Measurements from ENCODE around the gene ANKH. TPM values are rescaled to one million over a fixed set of nuclear protein-coding genes. Genes with fewer than 3 reads are reported as not detected.

ANKH gene
- polyA plus RNA-seq, 1 experiment: 14.2 TPM

DNA sequence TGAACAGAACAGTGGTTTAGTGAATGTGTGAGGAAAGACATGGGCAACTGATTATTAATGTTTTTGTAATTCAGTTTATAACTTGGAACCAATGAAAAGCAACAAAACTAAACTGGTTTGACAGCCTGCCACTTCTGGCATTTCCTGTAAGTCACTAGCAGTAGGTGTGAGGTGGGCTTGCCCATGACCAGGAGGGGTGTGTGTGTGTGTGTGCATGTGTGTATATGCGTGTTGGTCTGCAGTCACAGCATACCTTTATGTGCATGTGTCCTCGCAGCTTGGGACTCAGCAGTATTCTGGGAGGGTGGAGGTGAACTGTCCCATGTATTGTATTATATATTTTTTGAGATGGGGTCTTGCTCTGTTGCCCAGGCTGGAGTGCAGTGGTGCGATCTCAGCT, 174.7 kb downstream of the ANKH start:
- DNase-seq (ENCODE audit: low read depth, low spot score): no peak
- TF ChIP-seq, protein P1, sequence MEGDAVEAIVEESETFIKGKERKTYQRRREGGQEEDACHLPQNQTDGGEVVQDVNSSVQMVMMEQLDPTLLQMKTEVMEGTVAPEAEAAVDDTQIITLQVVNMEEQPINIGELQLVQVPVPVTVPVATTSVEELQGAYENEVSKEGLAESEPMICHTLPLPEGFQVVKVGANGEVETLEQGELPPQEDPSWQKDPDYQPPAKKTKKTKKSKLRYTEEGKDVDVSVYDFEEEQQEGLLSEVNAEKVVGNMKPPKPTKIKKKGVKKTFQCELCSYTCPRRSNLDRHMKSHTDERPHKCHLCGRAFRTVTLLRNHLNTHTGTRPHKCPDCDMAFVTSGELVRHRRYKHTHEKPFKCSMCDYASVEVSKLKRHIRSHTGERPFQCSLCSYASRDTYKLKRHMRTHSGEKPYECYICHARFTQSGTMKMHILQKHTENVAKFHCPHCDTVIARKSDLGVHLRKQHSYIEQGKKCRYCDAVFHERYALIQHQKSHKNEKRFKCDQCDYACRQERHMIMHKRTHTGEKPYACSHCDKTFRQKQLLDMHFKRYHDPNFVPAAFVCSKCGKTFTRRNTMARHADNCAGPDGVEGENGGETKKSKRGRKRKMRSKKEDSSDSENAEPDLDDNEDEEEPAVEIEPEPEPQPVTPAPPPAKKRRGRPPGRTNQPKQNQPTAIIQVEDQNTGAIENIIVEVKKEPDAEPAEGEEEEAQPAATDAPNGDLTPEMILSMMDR (IDR thresholded peaks at IDR 0.05; ENCODE audit: low read depth, low read length): no peak
- H3K27me3 ChIP-seq (ENCODE audit: control insufficient read depth, insufficient read depth, low read length): no peaks in the 10 kb centered on the region
- POLR2A ChIA-PET: no interaction called here
- no peak overlapping the region for H3K27ac ChIP-seq (ENCODE audit: low read depth, low read length)
- H3K4me3 ChIP-seq (ENCODE audit: low read depth, low read length): no peak overlapping the region
- CTCF ChIA-PET: interaction anchor here (0.8 to 1.4 kb wide), 2 partner anchors 30 to 318 kb away, joined by 3 to 5 read pairs; no protein-coding TSS in a partner anchor
- no peaks in the 10 kb centered on the region for H3K9me3 ChIP-seq (ENCODE audit: control insufficient read depth, insufficient read depth, low read length)

DNA sequence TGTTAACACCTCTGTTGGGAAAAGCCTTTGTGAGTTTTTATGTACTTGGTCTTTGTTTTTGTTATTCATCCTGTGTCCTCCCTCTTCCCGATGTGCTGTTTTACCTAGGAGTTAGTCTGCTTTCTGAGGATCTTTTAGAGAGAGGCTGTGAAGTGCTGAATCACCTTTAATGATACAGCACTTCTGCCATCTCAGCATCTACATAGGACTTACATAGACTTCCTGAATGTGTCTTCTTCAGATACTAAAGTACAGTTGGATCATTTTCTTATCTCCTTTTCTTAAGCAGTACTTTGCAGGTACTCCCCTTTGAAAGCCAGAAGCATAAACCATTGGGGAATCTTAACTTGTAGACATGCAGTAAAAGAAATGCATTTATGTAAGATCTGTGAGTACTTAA, 175.5 kb downstream of the ANKH start:
- CTCF ChIA-PET: interaction anchor here (1.1 to 2.0 kb wide), 3 partner anchors 9 to 410 kb away, joined by 3 to 7 read pairs (median 7); no protein-coding TSS in a partner anchor
- H3K4me3 ChIP-seq (ENCODE audit: low read depth, low read length): no peak overlapping the region

DNA sequence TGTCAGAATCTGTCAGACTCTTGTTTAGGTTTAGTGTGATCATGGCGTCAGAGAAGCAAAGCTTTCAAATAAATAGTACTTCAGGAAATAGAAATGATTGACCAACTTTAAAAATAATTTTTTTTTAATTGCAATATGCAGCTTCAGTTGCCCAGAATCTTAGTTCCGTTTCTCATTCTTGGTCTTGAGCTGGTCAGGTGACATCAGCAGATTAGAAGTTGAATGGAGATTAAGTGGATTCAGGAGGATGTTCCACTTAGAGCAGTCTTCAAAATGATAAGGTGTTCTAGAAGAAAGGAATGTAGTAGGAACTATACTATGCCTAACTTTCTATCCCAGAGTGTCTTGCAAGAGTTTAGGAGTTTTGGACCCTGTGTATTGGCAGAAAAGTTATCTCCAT, 176.4 kb downstream of the ANKH start:
- DNase-seq (ENCODE audit: low read depth, low spot score): no peak
- TF ChIP-seq, protein P1 (IDR thresholded peaks at IDR 0.05; ENCODE audit: low read depth, low read length): no peak
- Histone ChIP-seq H3K27ac (ENCODE audit: low read depth, low read length) (no peak overlapping the region), H3K4me3 (ENCODE audit: low read depth, low read length) (no peak overlapping the region), H3K27me3 (ENCODE audit: control insufficient read depth, insufficient read depth, low read length) (no peaks in the 10 kb centered on the region), H3K9me3 (ENCODE audit: control insufficient read depth, insufficient read depth, low read length) (peaks cover 3% of the 10 kb centered on the region; the same call in 1 of the 2 replicates)
- ChIA-PET POLR2A (no interaction called here), CTCF (interaction anchor here (0.8 to 2.0 kb wide), 5 partner anchors 8 to 411 kb away, joined by 3 to 7 read pairs (median 3); no protein-coding TSS in a partner anchor)

More for the DNA sequence above, 175.5 kb downstream of the ANKH start:
- Histone ChIP-seq H3K27me3 (ENCODE audit: control insufficient read depth, insufficient read depth, low read length) (no peaks in the 10 kb centered on the region), H3K9me3 (ENCODE audit: control insufficient read depth, insufficient read depth, low read length) (no peaks in the 10 kb centered on the region), H3K27ac (ENCODE audit: low read depth, low read length) (no peak overlapping the region)
- DNase-seq (ENCODE audit: low read depth, low spot score): no peak
- POLR2A ChIA-PET: no interaction called here
- TF ChIP-seq, protein P1 (IDR thresholded peaks at IDR 0.05; ENCODE audit: low read depth, low read length): no peak

DNA sequence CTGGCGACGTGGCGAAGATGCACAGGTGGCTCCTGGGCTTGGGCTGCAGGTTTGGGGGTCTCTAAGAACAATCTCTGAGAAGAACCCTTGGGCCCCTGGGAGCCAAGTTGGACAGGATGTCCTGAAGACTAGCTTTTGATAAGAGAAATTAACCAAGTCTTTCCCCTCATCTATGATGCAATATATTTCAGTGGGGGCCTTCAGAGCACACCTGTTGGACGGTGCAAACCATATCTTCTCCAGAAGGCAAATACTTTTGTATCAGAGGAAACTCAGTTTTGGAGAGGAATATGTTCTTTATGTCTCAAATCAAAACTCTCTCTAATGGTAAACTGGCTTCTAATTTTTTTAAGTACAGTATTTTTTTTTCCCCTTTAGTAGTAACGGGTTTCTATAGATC, 178.5 kb downstream of the ANKH start:
- TF ChIP-seq, protein P1 (IDR thresholded peaks at IDR 0.05; ENCODE audit: low read depth, low read length): no peak
- Histone ChIP-seq H3K4me3 (ENCODE audit: low read depth, low read length) (no peak overlapping the region), H3K27me3 (ENCODE audit: control insufficient read depth, insufficient read depth, low read length) (no peaks in the 10 kb centered on the region), H3K9me3 (ENCODE audit: control insufficient read depth, insufficient read depth, low read length) (peaks cover 5% of the 10 kb centered on the region; the same call in 1 of the 2 replicates), H3K27ac (ENCODE audit: low read depth, low read length) (no peak overlapping the region)
- no peak for DNase-seq (ENCODE audit: low read depth, low spot score)
- POLR2A ChIA-PET: no interaction called here
- CTCF ChIA-PET: interaction anchor here (1.6 kb wide), 1 partner anchor 8 kb away, joined by 8 read pairs; no protein-coding TSS in a partner anchor

DNA sequence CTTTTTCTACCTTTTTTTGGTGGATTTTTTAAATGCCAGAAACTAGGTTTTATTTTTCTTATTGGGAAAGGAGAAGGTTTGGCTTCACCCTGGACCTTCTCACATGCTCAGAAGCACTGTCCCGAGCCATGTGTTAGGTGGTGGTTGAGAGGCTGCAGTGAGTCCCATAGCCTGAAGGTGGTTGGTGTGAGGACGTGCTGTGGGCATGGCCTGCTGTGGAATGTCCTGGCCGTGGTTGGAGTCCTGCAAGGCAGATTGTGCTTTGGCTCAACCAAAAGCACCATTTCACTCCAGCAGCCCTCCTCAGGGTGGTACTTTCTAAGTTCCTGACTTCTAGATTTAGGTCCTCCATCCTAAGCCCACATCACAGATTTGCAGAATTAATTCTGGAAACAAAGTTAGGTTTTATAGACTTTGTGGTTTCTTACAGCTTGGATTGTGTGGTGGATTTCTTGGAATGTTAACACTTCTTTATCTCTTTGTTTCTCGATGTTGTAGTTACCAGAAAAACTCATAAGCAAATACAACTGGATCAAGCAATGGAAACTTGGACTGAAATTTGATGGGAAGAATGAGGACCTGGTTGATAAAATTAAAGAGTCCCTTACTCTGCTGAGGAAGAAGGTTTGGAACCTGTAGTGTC, 184.4 kb downstream of the ANKH start:
- Histone ChIP-seq H3K27ac (ENCODE audit: low read depth, low read length) (no peak overlapping the region), H3K27me3 (ENCODE audit: control insufficient read depth, insufficient read depth, low read length) (no peaks in the 10 kb centered on the region), H3K9me3 (ENCODE audit: control insufficient read depth, insufficient read depth, low read length) (peaks cover 5% of the 10 kb centered on the region; the same call in 1 of the 2 replicates), H3K4me3 (ENCODE audit: low read depth, low read length) (no peak overlapping the region)
- DNase-seq (ENCODE audit: low read depth, low spot score): no peak
- TF ChIP-seq, protein P1 (IDR thresholded peaks at IDR 0.05; ENCODE audit: low read depth, low read length): no peak
- ChIA-PET POLR2A (no interaction called here), CTCF (interaction anchor here (1.6 to 6.5 kb wide), 4 partner anchors 8 to 328 kb away, joined by 7 to 57 read pairs (median 14); no protein-coding TSS in a partner anchor)
